ENCODE data around the gene FBRS.

DNA sequence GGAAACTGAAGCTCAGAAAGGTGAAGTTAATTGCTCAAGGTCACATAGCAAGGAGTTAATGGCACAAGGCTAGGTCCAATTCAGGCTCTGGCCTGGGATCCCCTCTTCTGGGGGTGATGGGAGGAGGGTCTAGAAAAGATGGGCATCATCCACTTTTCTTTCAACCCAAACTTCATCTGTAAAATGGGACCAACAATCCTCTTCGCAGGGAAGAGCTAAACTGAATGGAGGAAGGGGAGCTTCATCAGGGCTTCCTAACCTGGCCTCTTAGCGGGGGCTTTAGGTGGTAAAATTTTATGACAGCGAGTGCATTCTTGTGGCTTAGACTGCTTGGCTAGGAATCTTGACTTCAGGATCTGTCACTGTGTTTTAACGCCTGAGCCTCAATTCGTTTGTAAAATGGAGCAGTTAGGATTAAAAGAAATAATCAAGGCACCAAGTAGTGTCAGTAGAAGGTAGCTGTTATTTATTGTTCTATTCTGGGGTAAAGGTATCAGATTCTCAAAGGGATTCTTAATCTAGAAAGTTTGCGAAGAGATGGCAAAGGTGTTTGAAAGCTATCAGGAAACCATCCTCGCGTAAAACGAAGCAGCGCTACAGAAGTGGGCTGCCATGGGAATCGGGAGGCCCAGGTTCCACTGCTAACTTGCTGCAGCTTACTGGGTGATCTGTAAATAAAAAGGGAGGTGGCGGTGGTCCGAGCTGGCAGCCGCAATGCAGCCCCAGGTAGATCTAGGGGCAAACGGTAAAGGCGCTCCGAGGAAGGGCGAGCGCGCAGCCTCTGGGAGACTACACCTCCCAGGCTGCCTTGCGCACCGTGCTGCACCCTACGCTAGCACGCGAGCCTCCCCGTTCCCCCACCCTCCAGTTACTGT is 39.3 kb downstream of the FBRS start:
- TF ChIP-seq CTCF (IDR thresholded peaks at IDR 0.05; ENCODE audit: poor library complexity) (no peak), EZH2phosphoT487 (IDR thresholded peaks at IDR 0.05; ENCODE audit: low read depth, severe bottlenecking, unreplicated experiment) (no peak), EZH2 (IDR thresholded peaks at IDR 0.05; ENCODE audit: borderline replicate concordance) (no peak)
